ENCODE results near the gene COL23A1. TPM values are rescaled to one million over a fixed set of nuclear protein-coding genes. Genes with fewer than 3 reads are reported as not detected.
"Not testable (repeated sequence)": the region's sequence is repeated elsewhere in the genome, so short reads cannot be mapped to it uniquely, and the experiment has no call there.

Gene COL23A1
- total RNA-seq, 1 donor from 2014 or later, result 75.2 TPM

DNA sequence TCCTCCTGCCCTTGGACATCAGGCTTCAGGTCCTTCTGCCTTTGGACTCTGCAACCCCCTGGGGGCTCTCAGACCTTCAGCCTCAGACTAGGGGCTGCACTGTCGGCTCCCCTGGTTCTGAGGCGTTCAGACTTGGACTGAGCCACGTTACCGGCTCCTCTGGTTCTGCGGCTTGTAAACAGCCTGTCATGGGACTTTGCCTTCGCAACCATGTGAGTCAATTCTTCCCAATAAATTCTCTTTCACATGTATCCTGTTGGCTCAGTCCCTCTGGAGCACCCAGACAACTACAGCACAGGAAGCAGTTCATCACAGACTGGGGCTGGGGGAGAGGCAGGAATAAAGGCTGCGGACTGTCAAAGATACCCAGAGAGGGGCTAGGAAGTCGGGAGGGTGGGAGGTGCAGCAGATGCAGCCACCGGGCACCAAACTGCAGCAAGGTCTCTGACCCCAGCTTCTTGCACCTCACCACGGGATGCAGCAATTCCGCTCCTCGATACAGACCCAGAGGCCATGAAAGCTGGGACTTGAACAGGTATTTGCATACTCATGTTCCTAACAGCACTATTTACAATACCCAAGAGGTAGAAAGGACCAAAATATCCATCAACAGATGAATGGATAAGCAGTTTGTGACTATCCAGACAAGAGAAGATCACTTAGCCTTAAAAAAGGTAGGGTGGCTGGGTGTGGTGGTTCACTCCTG lies 100.8 kb downstream of the COL23A1 start:
- Mint-ChIP-seq H3K27me3 (ENCODE audit: unreplicated experiment) (peaks cover 2% of the 10 kb centered on the region), H3K4me1 (ENCODE audit: unreplicated experiment) (peaks cover 16% of the 10 kb centered on the region), H3K27ac (ENCODE audit: unreplicated experiment) (no peak overlapping the region), H3K36me3 (ENCODE audit: low read depth, unreplicated experiment) (peaks cover 21% of the 10 kb centered on the region), H3K4me3 (ENCODE audit: unreplicated experiment) (no peak overlapping the region), H3K9me3 (ENCODE audit: unreplicated experiment) (no peaks in the 10 kb centered on the region)
- no peak for DNase-seq (ENCODE audit: low spot score)
- TF ChIP-seq, protein P1, sequence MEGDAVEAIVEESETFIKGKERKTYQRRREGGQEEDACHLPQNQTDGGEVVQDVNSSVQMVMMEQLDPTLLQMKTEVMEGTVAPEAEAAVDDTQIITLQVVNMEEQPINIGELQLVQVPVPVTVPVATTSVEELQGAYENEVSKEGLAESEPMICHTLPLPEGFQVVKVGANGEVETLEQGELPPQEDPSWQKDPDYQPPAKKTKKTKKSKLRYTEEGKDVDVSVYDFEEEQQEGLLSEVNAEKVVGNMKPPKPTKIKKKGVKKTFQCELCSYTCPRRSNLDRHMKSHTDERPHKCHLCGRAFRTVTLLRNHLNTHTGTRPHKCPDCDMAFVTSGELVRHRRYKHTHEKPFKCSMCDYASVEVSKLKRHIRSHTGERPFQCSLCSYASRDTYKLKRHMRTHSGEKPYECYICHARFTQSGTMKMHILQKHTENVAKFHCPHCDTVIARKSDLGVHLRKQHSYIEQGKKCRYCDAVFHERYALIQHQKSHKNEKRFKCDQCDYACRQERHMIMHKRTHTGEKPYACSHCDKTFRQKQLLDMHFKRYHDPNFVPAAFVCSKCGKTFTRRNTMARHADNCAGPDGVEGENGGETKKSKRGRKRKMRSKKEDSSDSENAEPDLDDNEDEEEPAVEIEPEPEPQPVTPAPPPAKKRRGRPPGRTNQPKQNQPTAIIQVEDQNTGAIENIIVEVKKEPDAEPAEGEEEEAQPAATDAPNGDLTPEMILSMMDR (IDR thresholded peaks at IDR 0.05; ENCODE audit: unreplicated experiment), result no peak

DNA sequence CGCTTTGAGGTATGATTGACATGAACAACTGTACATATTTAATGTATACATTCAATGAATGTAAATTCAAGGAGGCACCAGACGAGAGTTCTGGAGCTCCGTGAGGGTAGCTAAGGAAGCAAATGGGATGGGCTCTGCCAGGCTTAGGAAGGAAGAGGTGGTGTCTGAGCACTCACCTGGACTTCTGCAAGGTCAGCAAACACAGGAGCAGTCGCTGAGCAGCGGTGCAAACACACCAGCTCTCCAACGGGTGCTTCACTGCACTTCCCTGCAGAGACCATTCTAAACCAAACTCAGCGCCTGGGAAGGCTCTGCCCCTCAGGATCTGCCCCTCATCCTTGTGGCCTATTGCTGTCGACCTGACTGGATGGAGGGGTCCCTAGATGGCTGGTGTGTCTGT lies 101.5 kb downstream of the COL23A1 start:
- DNase-seq (ENCODE audit: low spot score), result no peak
- TF ChIP-seq, protein P1 (IDR thresholded peaks at IDR 0.05; ENCODE audit: unreplicated experiment), result no peak
- no peak overlapping the region for H3K27ac Mint-ChIP-seq (ENCODE audit: unreplicated experiment)
- H3K27me3 Mint-ChIP-seq (ENCODE audit: unreplicated experiment), result peaks cover 2% of the 10 kb centered on the region
- H3K36me3 Mint-ChIP-seq (ENCODE audit: low read depth, unreplicated experiment), result peaks cover 21% of the 10 kb centered on the region
- peaks cover 17% of the 10 kb centered on the region for H3K4me1 Mint-ChIP-seq (ENCODE audit: unreplicated experiment)
- peak overlapping the region; percentile 48 for H3K4me3 Mint-ChIP-seq (ENCODE audit: unreplicated experiment)
- H3K9me3 Mint-ChIP-seq (ENCODE audit: unreplicated experiment), result no peaks in the 10 kb centered on the region

DNA sequence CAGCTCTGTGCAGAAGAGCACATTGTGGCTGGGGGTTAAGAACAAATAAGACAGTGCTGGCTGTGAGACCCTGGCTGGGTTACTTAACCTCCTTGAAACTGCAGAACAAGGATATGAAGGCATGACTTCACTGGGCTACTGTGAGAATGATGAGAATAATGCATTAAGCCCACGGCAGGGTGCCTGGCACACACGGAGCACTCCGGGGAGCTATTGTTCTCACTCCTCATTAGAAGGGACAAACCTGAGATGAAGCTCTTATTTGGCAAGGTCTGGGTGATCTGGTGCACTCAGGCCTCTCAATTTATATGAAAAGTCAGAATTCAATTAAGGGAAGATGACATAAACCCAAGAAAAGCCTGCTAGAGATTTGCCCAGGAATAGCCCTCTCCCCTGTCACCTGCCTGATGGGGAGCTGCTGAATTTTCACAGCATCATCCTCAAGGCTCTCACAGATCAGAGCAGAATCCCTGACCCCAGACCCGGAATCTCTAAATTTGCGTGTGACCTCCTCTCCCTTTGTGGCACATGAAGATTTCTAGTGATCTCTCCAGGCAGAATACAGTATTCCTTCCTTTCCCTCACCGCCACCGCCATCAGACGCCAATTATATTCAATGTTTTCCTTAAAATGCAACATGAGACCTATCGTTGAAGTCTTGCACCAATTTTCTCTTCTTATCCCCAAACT lies 102.1 kb downstream of the COL23A1 start:
- Mint-ChIP-seq H3K4me3 (ENCODE audit: unreplicated experiment) (peak overlapping the region; percentile 48), H3K27me3 (ENCODE audit: unreplicated experiment) (peaks cover 2% of the 10 kb centered on the region), H3K9me3 (ENCODE audit: unreplicated experiment) (no peaks in the 10 kb centered on the region), H3K36me3 (ENCODE audit: low read depth, unreplicated experiment) (peaks cover 21% of the 10 kb centered on the region), H3K27ac (ENCODE audit: unreplicated experiment) (no peak overlapping the region), H3K4me1 (ENCODE audit: unreplicated experiment) (peaks cover 22% of the 10 kb centered on the region)
- TF ChIP-seq, protein P1 (IDR thresholded peaks at IDR 0.05; ENCODE audit: unreplicated experiment), result no peak
- DNase-seq (ENCODE audit: low spot score), result no peak

DNA sequence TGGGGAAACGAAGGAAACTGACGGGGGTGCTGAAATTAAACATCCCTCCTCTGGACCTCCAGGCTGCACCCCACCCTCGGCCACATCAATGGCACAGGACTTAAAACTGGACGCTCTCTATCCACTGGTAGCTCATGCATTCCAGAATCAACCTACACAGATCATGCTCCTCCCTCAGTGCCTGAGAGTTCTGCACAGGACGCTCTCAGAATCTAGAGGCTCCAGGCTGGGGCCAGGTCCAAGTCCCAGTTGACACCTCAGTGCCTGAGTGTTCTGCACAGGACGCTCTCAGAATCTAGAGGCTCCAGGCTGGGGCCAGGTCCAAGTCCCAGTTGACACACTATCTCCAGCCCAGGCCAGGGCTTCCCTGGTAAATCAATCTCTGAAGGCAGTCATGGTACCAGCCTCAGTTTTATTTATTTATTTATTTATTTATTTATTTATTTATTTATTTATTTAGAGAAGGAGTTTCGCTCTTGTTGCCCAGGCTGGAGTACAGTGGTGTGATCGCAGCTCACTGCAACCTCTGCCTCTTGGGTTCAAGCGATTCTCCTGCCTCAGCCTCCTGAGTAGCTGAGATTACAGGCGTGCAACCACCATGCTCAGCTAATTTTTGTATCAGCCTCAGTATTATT lies 103.2 kb downstream of the COL23A1 start:
- not testable (repeated sequence) for DNase-seq (ENCODE audit: low spot score); H3K4me3 Mint-ChIP-seq (ENCODE audit: unreplicated experiment); H3K9me3 Mint-ChIP-seq (ENCODE audit: unreplicated experiment); H3K27ac Mint-ChIP-seq (ENCODE audit: unreplicated experiment); H3K27me3 Mint-ChIP-seq (ENCODE audit: unreplicated experiment)
- H3K36me3 Mint-ChIP-seq (ENCODE audit: low read depth, unreplicated experiment), result peaks cover 15% of the 10 kb centered on the region
- peaks cover 22% of the 10 kb centered on the region for H3K4me1 Mint-ChIP-seq (ENCODE audit: unreplicated experiment)

DNA sequence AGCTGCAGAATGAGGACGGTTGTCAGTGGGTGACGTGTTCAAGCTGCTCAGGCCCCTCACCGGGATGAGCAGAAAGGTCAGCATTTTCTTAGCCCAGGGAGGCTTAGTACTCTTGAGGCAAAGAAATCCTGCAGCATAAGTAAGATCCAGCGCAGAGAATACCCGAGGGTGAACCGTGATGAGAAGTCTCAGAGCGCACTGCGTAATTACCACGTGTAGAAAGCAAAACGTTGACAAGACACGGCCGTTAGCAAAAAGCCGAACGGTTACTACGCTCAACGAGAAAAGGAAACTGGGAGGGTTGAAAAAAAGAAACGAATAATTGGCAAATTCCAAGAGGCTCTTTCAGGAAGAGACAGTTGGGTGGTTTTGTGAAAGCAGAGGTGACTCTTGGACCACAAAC lies 104.0 kb downstream of the COL23A1 start:
- no peaks in the 10 kb centered on the region for H3K9me3 Mint-ChIP-seq (ENCODE audit: unreplicated experiment)
- DNase-seq (ENCODE audit: low spot score), result no peak
- H3K36me3 Mint-ChIP-seq (ENCODE audit: low read depth, unreplicated experiment), result peaks cover 15% of the 10 kb centered on the region
- peaks cover 22% of the 10 kb centered on the region for H3K4me1 Mint-ChIP-seq (ENCODE audit: unreplicated experiment)
- peak overlapping the region; percentile 1 for H3K4me3 Mint-ChIP-seq (ENCODE audit: unreplicated experiment)
- peaks cover 2% of the 10 kb centered on the region for H3K27me3 Mint-ChIP-seq (ENCODE audit: unreplicated experiment)
- TF ChIP-seq, protein P1 (IDR thresholded peaks at IDR 0.05; ENCODE audit: unreplicated experiment), result no peak
- H3K27ac Mint-ChIP-seq (ENCODE audit: unreplicated experiment), result no peak overlapping the region
